Middle frontal gyrus (tissue), 1 donor: ENCODE measurements around the gene PDE5A.
A peak's percentile ranks its signal among the peaks of the same experiment; 100 is the strongest.

Experiments
- DNase-seq: peaks from one replicate; pipeline ENCODE4 v3.0.0-alpha.2; 2015; ENCODE audit warnings: low spot score; ENCODE audit errors: extremely low spot score

Gene PDE5A

GRCh38 chr4:119523399-119523798 lies 105.2 kb downstream of the PDE5A start:
- no peak for DNase-seq

GRCh38 chr4:119521268-119521667 lies 107.3 kb downstream of the PDE5A start:
- DNase-seq = no peak

GRCh38 chr4:119518915-119519410 lies 109.6 kb downstream of the PDE5A start:
- no peak for DNase-seq

- no peak for DNase-seq
Measured at GRCh38 chr4:119518230-119518892, 110.2 kb downstream of the PDE5A start.

GRCh38 chr4:119517361-119518229 lies 111.0 kb downstream of the PDE5A start:
- DNase-seq = no peak

- DNase-seq = no peak
Measured at GRCh38 chr4:119512398-119512797, 116.2 kb downstream of the PDE5A start.

GRCh38 chr4:119510395-119511149 lies 118.0 kb downstream of the PDE5A start:
- DNase-seq = no peak

GRCh38 chr4:119508281-119508680 lies 120.3 kb downstream of the PDE5A start:
- DNase-seq = no peak

- no peak for DNase-seq
Measured at GRCh38 chr4:119506806-119507205, 121.8 kb downstream of the PDE5A start.

GRCh38 chr4:119504616-119505015 lies 124.0 kb downstream of the PDE5A start:
- no peak for DNase-seq

GRCh38 chr4:119501740-119502139 lies 126.9 kb downstream of the PDE5A start:
- DNase-seq = no peak

- DNase-seq = no peak
Measured at GRCh38 chr4:119498527-119498926, 130.1 kb downstream of the PDE5A start.

- no peak for DNase-seq
Measured at GRCh38 chr4:119493886-119494285, 134.7 kb downstream of the PDE5A start.

GRCh38 chr4:119493419-119493818 lies 135.2 kb downstream of the PDE5A start:
- peak; percentile 19 for DNase-seq

GRCh38 chr4:119490335-119490734 lies 138.3 kb downstream of the PDE5A start:
- no peak for DNase-seq

GRCh38 chr4:119489305-119489704 lies 139.3 kb downstream of the PDE5A start:
- DNase-seq = no peak

GRCh38 chr4:119480331-119480730 lies 148.3 kb downstream of the PDE5A start:
- DNase-seq = no peak

GRCh38 chr4:119479835-119480234 lies 148.8 kb downstream of the PDE5A start:
- no peak for DNase-seq

- no peak for DNase-seq
Measured at GRCh38 chr4:119479180-119479808, 149.3 kb downstream of the PDE5A start.

- DNase-seq = no peak
Measured at GRCh38 chr4:119478446-119479179, 150.0 kb downstream of the PDE5A start.
